Muscle of leg (tissue), 11 donors: Measurements from ENCODE around the gene C11orf54. TPM values are rescaled to one million over a fixed set of nuclear protein-coding genes. Genes with fewer than 3 reads are reported as not detected.
"Not testable (repeated sequence)": the region's sequence is repeated elsewhere in the genome, so short reads cannot be mapped to it uniquely, and the experiment has no call there.

Experiments
- DNase-seq: peaks from one replicate; pipeline ENCODE4 v3.0.0; 2013
- H3K27ac ChIP-seq: one replicate; pipeline ENCODE4 v1.5.1; 2013; ENCODE audit warnings: mild to moderate bottlenecking, low read length, control low read depth
- H3K27me3 ChIP-seq: one replicate; pipeline ENCODE4 v1.6.1; 2013; ENCODE audit warnings: low read length; ENCODE audit not compliant: control insufficient read depth, insufficient read depth
- H3K36me3 ChIP-seq: one replicate; pipeline ENCODE4 v1.6.1; 2013; ENCODE audit warnings: low read length; ENCODE audit not compliant: control insufficient read depth, insufficient read depth
- H3K4me1 ChIP-seq: one replicate; pipeline ENCODE4 v1.6.1; 2013; ENCODE audit warnings: low read length; ENCODE audit not compliant: control insufficient read depth, insufficient read depth
- H3K4me3 ChIP-seq: one replicate; pipeline ENCODE4 v1.5.1; 2013; ENCODE audit warnings: low read length, control low read depth
- H3K9me3 ChIP-seq: replicated peaks from 2 replicates; pipeline ENCODE4 v1.6.1; 2013; ENCODE audit warnings: low read depth, low read length; ENCODE audit not compliant: control insufficient read depth
- WGBS: methylation state at CpG from one replicate; pipeline ENCODE4 v1.1.5; 2013; ENCODE audit warnings: missing lambda C conversion rate; ENCODE audit not compliant: insufficient coverage; 5-methylcytosine and 5-hydroxymethylcytosine counted together
- polyA plus RNA-seq, 8 donors: library from polyadenylated mRNA; unstranded; fragments of 120-200 nt; gene quantifications; one replicate each; pipeline versions ENCODE4 v1.2.1 to v1.2.3, GENCODE V29; 2013; ENCODE audit warnings: inconsistent platforms in 1 of 8, low replicate concordance in 1 of 8; ENCODE audit not compliant: insufficient read length in 8 of 8, insufficient read depth in 1 of 8
- total RNA-seq: library from RNA; stranded (reverse); fragments of 120-200 nt; gene quantifications from one replicate; pipeline ENCODE4 v1.2.4, GENCODE V29; 2013

C11orf54 gene
- total and polyA plus RNA-seq, 9 donors, result 27.6 to 41.1 (median 35.0) TPM

DNA sequence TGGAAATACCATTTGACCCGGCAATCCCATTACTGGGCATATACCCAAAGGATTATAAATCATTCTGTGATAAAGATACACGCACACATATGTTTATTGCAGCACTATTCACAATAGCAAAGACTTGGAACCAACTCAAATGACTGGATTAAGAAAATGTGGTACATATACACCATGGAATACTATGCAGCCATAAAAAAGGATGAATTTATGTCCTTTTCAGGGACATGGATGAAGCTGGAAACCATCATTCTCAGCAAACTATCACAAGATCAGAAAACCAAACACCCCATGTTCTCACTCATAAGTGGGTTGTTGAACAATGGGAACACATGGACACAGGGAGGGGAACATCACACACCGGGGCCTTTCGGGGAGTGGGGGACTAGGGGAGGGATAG is 17.7 kb downstream of the C11orf54 start:
- WGBS, result no CpG with 5 or more reads among the region's 4 CpGs
- H3K36me3 ChIP-seq, result peaks cover 57% of the 10 kb centered on the region
- H3K27me3 ChIP-seq, H3K4me3 ChIP-seq, DNase-seq, H3K4me1 ChIP-seq, H3K9me3 ChIP-seq, H3K27ac ChIP-seq: not testable (repeated sequence)

DNA sequence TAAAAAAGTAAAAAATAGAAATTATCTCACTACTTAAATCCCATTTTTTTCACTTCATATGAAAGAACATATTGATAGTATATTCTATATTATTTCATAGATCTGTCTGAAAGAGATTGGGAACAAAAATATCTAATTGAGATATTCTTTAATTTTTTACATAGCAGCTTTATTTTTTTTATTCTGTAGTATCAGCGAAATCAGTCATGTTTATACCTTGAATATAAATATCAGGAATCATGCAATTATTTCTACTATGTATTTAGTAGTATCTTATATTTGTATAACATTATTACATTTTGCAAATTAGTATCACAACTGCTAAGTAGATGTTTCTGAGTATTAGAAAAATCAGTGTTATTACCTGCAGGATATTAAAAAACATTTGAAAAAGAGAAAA is 20.4 kb downstream of the C11orf54 start:
- DNase-seq, result no peak
- no peaks in the 10 kb centered on the region for H3K9me3 ChIP-seq
- H3K27ac ChIP-seq, result no peak overlapping the region
- H3K4me3 ChIP-seq, result no peak overlapping the region
- no CpG with 5 or more reads among the region's 1 CpG for WGBS
- H3K4me1 ChIP-seq, result no peaks in the 10 kb centered on the region
- no peaks in the 10 kb centered on the region for H3K27me3 ChIP-seq
- peaks cover 48% of the 10 kb centered on the region for H3K36me3 ChIP-seq

GRCh38 chr11:93765551-93765950 is 24.1 kb downstream of the C11orf54 start:
- Histone ChIP-seq H3K9me3 (no peaks in the 10 kb centered on the region), H3K36me3 (peaks cover 24% of the 10 kb centered on the region), H3K4me1 (no peaks in the 10 kb centered on the region), H3K27ac (no peak overlapping the region), H3K27me3 (no peaks in the 10 kb centered on the region), H3K4me3 (no peak overlapping the region)
- WGBS, result 100% methylated on average over 2 of the region's 2 CpGs
- no peak for DNase-seq

DNA sequence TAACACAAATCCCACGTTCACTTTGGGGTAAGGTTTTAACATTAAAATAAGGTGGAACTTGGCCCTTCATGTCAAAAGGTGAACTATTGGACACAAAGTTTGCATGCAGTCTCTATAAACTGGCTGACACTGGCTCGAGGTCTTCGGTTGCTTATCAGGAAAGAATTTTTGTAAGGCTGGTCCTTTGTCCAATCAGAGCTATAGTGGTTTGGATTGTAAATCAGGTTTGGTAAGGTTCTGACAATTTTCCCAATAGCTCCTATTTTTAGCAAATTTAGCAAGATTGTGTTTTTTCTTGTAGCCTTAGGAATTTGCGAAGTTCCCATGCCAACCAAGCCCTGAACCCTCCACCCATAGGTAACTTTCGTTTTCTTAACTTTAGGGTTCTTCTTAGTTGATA is 25.0 kb downstream of the C11orf54 start:
- WGBS, result 100% methylated on average over 1 of the region's 5 CpGs
- peaks cover 21% of the 10 kb centered on the region for H3K36me3 ChIP-seq
- H3K9me3 ChIP-seq, result no peaks in the 10 kb centered on the region
- H3K27ac ChIP-seq, result no peak overlapping the region
- no peak overlapping the region for H3K4me3 ChIP-seq
- H3K4me1 ChIP-seq, result no peaks in the 10 kb centered on the region
- DNase-seq, result no peak
- H3K27me3 ChIP-seq, result no peaks in the 10 kb centered on the region

DNA sequence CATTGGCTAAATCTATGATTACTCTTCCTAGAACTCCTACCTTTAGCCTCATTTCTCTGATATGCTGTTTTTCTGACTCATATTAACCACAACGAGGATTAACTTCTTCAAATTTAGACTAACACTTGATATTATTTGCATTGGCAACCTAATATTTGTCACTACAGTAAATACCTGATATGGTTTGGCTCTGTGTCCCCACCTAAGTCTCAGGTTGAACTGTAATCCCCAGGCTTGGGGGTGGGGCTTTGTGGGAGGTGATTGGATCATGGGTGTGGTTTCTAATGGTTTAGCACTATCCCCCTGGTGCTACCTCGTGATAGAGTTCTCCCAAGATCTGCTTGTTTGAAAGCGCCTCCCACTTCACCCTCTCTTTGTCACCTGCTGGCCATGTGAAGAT is 25.5 kb downstream of the C11orf54 start:
- Histone ChIP-seq H3K27me3 (no peaks in the 10 kb centered on the region), H3K36me3 (peaks cover 20% of the 10 kb centered on the region), H3K4me3 (no peak overlapping the region), H3K27ac (no peak overlapping the region), H3K9me3 (no peaks in the 10 kb centered on the region), H3K4me1 (no peaks in the 10 kb centered on the region)
- WGBS, result 100% methylated on average over 1 of the region's 3 CpGs
- no peak for DNase-seq

- WGBS, result 67% methylated on average over 1 of the region's 1 CpG
- peaks cover 4% of the 10 kb centered on the region for H3K36me3 ChIP-seq
- H3K4me3 ChIP-seq, result no peak overlapping the region
- H3K4me1 ChIP-seq, result no peaks in the 10 kb centered on the region
- H3K9me3 ChIP-seq, result peaks cover 2% of the 10 kb centered on the region
- H3K27me3 ChIP-seq, result no peaks in the 10 kb centered on the region
- no peak overlapping the region for H3K27ac ChIP-seq
- DNase-seq, result no peak
Measured at GRCh38 chr11:93770160-93770559, 28.7 kb downstream of the C11orf54 start.

GRCh38 chr11:93772123-93772522 is 30.7 kb downstream of the C11orf54 start:
- H3K4me3 ChIP-seq, result no peak overlapping the region
- no peaks in the 10 kb centered on the region for H3K27me3 ChIP-seq
- 95% methylated on average over 3 of the region's 4 CpGs for WGBS
- no peak for DNase-seq
- H3K27ac ChIP-seq, result no peak overlapping the region
- H3K4me1 ChIP-seq, result no peaks in the 10 kb centered on the region
- H3K9me3 ChIP-seq, result peaks cover 2% of the 10 kb centered on the region
- no peaks in the 10 kb centered on the region for H3K36me3 ChIP-seq

GRCh38 chr11:93773045-93773477 is 31.6 kb downstream of the C11orf54 start:
- peaks cover 2% of the 10 kb centered on the region for H3K9me3 ChIP-seq
- no peak for DNase-seq
- WGBS, result 79% methylated on average over 2 of the region's 3 CpGs
- H3K27ac ChIP-seq, result no peak overlapping the region
- no peaks in the 10 kb centered on the region for H3K4me1 ChIP-seq
- no peak overlapping the region for H3K4me3 ChIP-seq
- H3K27me3 ChIP-seq, result no peaks in the 10 kb centered on the region
- no peaks in the 10 kb centered on the region for H3K36me3 ChIP-seq

DNA sequence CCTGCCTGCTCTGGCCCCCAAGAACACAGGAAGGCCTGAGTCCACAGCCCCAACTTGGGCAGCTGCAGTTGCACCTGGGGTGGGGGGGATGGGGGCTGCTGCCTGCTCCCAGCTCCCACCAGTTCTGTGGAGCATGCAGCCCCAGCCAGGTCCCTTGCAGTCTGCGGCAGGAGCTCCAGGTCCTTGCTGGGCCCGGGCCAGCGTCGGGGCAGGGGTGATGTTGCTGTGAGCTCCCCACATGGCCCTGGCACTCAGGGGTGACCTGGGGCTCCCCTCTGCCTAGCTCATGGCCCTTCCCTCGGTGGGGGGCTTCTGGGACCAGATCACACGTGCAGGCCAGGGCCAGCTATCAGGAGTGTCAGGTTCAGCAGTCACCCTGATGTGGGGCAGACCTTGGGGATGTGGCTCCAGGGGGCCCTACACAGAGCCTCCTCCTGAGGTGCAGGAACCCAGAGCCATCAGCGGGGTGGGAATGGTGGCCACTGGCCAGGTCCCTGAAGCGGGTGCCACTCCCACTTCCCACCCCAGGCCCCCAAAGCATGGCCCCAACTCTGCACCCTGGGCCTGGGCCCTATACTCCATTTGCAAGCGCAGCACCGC is 32.2 kb downstream of the C11orf54 start:
- DNase-seq, result no peak
- 99% methylated on average over 10 of the region's 10 CpGs for WGBS
- H3K4me3 ChIP-seq, result no peak overlapping the region
- no peaks in the 10 kb centered on the region for H3K27me3 ChIP-seq
- no peaks in the 10 kb centered on the region for H3K36me3 ChIP-seq
- no peak overlapping the region for H3K27ac ChIP-seq
- no peaks in the 10 kb centered on the region for H3K4me1 ChIP-seq
- peaks cover 2% of the 10 kb centered on the region for H3K9me3 ChIP-seq

GRCh38 chr11:93774560-93774959 is 33.1 kb downstream of the C11orf54 start:
- peak; percentile 11 for DNase-seq
- not testable (repeated sequence) for H3K36me3 ChIP-seq, H3K27me3 ChIP-seq, H3K4me1 ChIP-seq, H3K4me3 ChIP-seq, H3K27ac ChIP-seq, H3K9me3 ChIP-seq
- WGBS, result no CpG with 5 or more reads among the region's 3 CpGs

- Histone ChIP-seq H3K36me3 (no peaks in the 10 kb centered on the region), H3K27me3 (no peaks in the 10 kb centered on the region), H3K4me1 (no peaks in the 10 kb centered on the region), H3K9me3 (peaks cover 2% of the 10 kb centered on the region), H3K4me3 (no peak overlapping the region), H3K27ac (no peak overlapping the region)
- WGBS, result no CpG with 5 or more reads among the region's 2 CpGs
- DNase-seq, result no peak
Measured at GRCh38 chr11:93775289-93775688, 33.8 kb downstream of the C11orf54 start.
